ENCODE measurements around the gene TGFB1. TPM values are rescaled to one million over a fixed set of nuclear protein-coding genes. Genes with fewer than 3 reads are reported as not detected.

Gene TGFB1
- total RNA-seq, 1 experiment from 2014 or later = 15.0 TPM

DNA sequence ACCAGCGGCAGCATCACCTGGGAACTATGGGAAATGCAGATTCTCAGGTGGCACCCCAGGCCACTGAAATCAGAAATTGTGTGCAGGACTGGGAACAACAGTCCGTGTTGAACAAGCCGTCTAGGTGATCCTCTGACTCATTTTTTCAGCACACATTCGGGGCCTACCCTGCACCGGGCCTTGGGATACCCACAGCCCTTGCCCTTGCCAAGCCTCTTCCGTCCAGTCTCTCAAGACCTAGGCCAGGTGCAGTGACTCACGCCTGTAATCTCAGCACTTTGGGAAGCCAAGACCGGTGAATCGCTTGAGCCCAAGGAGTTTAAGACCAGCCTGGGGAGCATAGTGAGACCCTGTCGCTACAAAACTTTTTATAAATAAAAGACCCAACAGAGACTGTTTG is 18.3 kb downstream of the TGFB1 start:
- Mint-ChIP-seq H3K27me3 (ENCODE audit: insufficient read depth, unreplicated experiment) (no peaks in the 10 kb centered on the region), H3K36me3 (ENCODE audit: insufficient read depth, unreplicated experiment) (peaks cover 4% of the 10 kb centered on the region), H3K4me1 (ENCODE audit: low read depth, unreplicated experiment) (no peaks in the 10 kb centered on the region), H3K27ac (ENCODE audit: unreplicated experiment) (no peak overlapping the region), H3K9me3 (ENCODE audit: unreplicated experiment) (no peaks in the 10 kb centered on the region), H3K4me3 (ENCODE audit: unreplicated experiment) (no peak overlapping the region)
- Histone ChIP-seq H3K36me3 (ENCODE audit: control insufficient read depth, insufficient read depth, low read length) (no peaks in the 10 kb centered on the region), H3K4me3 (ENCODE audit: low read depth, low read length) (no peak overlapping the region), H3K4me1 (no peaks in the 10 kb centered on the region), H3K9me3 (no peaks in the 10 kb centered on the region), H3K27me3 (replicated peaks; ENCODE audit: control insufficient read depth, insufficient read depth, low read length) (no peaks in the 10 kb centered on the region)
- BruUV-seq (replicated peaks) = no TSS peak
- intact Hi-C loops (cut with micrococcal nuclease; ENCODE audit: unreplicated experiment) = no loop called here
- CTCF ChIA-PET = no interaction called here
- POLR2A ChIA-PET = no interaction called here
- TF ChIP-seq CTCF (IDR thresholded peaks at IDR 0.05; ENCODE audit: insufficient read depth in 1 of 2, low read depth in 1 of 2, low read length in 1 of 2, severe bottlenecking in 1 of 2, unreplicated experiment in 1 of 2) = no peak
- no peak for DNase-seq

GRCh38 chr19:41334793-41335192 is 18.9 kb downstream of the TGFB1 start:
- Histone ChIP-seq H3K27me3 (replicated peaks; ENCODE audit: control insufficient read depth, insufficient read depth, low read length) (no peaks in the 10 kb centered on the region), H3K9me3 (no peaks in the 10 kb centered on the region), H3K4me1 (no peaks in the 10 kb centered on the region), H3K36me3 (ENCODE audit: control insufficient read depth, insufficient read depth, low read length) (no peaks in the 10 kb centered on the region), H3K4me3 (ENCODE audit: low read depth, low read length) (no peak overlapping the region)
- DNase-seq = no peak
- Mint-ChIP-seq H3K4me1 (ENCODE audit: low read depth, unreplicated experiment) (no peaks in the 10 kb centered on the region), H3K27me3 (ENCODE audit: insufficient read depth, unreplicated experiment) (no peaks in the 10 kb centered on the region), H3K9me3 (ENCODE audit: unreplicated experiment) (no peaks in the 10 kb centered on the region), H3K4me3 (ENCODE audit: unreplicated experiment) (no peak overlapping the region), H3K27ac (ENCODE audit: unreplicated experiment) (no peak overlapping the region), H3K36me3 (ENCODE audit: insufficient read depth, unreplicated experiment) (peaks cover 4% of the 10 kb centered on the region)
- ChIA-PET POLR2A (no interaction called here), CTCF (no interaction called here)
- BruUV-seq (replicated peaks) = no TSS peak
- intact Hi-C loops (cut with micrococcal nuclease; ENCODE audit: unreplicated experiment) = no loop called here
- no peak for TF ChIP-seq CTCF (IDR thresholded peaks at IDR 0.05; ENCODE audit: insufficient read depth in 1 of 2, low read depth in 1 of 2, low read length in 1 of 2, severe bottlenecking in 1 of 2, unreplicated experiment in 1 of 2)

DNA sequence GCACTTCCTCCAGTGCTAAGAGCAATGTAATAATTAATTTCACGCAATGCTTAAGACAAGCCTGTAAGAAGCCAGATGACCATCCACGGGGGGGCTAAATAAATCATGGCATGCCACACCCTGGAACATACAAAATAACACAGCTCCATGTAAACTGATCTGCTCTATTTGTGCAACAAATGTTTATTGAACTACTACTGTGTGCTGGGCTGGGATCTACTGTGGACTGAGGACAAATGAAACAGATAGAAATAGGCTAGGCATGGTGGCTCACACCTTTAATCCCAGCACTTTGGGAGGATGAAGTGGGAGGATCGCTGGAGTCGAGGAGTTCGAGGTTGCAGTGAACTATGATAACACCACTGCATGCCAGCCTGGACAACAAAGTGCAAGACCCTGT is 21.3 kb downstream of the TGFB1 start:
- Histone ChIP-seq H3K36me3 (ENCODE audit: control insufficient read depth, insufficient read depth, low read length) (no peaks in the 10 kb centered on the region), H3K4me1 (no peaks in the 10 kb centered on the region), H3K4me3 (ENCODE audit: low read depth, low read length) (no peak overlapping the region), H3K9me3 (no peaks in the 10 kb centered on the region), H3K27me3 (replicated peaks; ENCODE audit: control insufficient read depth, insufficient read depth, low read length) (no peaks in the 10 kb centered on the region)
- ChIA-PET POLR2A (no interaction called here), CTCF (interaction anchor here (2.1 kb wide), 1 partner anchor 20 kb away, joined by 6 read pairs; no protein-coding TSS in a partner anchor)
- intact Hi-C loops (cut with micrococcal nuclease; ENCODE audit: unreplicated experiment) = no loop called here
- no peaks in the 10 kb centered on the region for H3K27me3 Mint-ChIP-seq (ENCODE audit: insufficient read depth, unreplicated experiment)
- TF ChIP-seq CTCF (IDR thresholded peaks at IDR 0.05; ENCODE audit: insufficient read depth in 1 of 2, low read depth in 1 of 2, low read length in 1 of 2, severe bottlenecking in 1 of 2, unreplicated experiment in 1 of 2) = no peak
- no peaks in the 10 kb centered on the region for H3K36me3 Mint-ChIP-seq (ENCODE audit: insufficient read depth, unreplicated experiment)
- BruUV-seq (replicated peaks) = no TSS peak
- H3K4me3 Mint-ChIP-seq (ENCODE audit: unreplicated experiment) = no peak overlapping the region
- DNase-seq = no peak
- H3K27ac Mint-ChIP-seq (ENCODE audit: unreplicated experiment) = no peak overlapping the region
- no peaks in the 10 kb centered on the region for H3K4me1 Mint-ChIP-seq (ENCODE audit: low read depth, unreplicated experiment)
- H3K9me3 Mint-ChIP-seq (ENCODE audit: unreplicated experiment) = no peaks in the 10 kb centered on the region

Data from Caco-2 (cell line).